HEK293 (cell line): ENCODE results near the gene HSPE1.

Experiments used
- ATF2 ChIP-seq: fragments of 450-650 bp; formaldehyde crosslinking; IDR thresholded peaks from 2 replicates; pipeline ENCODE4 v1.5.1; 2016; ENCODE audit warnings: missing biosample characterization, missing genetic modification characterization, low read depth
- EGR2 ChIP-seq: fragments of 450-650 bp; formaldehyde crosslinking; IDR thresholded peaks from 2 replicates; pipeline ENCODE4 v1.5.1; 2016; ENCODE audit warnings: low read depth, missing biosample characterization, missing genetic modification characterization
- HIC1 ChIP-seq: fragments of 450-650 bp; formaldehyde crosslinking; IDR thresholded peaks from 2 replicates; pipeline ENCODE4 v1.5.1; 2016; ENCODE audit warnings: missing biosample characterization, missing genetic modification characterization
- KLF16 ChIP-seq: fragments of 450-650 bp; formaldehyde crosslinking; IDR thresholded peaks from 2 replicates; pipeline ENCODE4 v1.5.1; 2017; ENCODE audit warnings: missing biosample characterization, missing genetic modification characterization
- KLF8 ChIP-seq: fragments of 450-650 bp; formaldehyde crosslinking; IDR thresholded peaks from 2 replicates; pipeline ENCODE4 v1.5.1; 2016; ENCODE audit warnings: missing biosample characterization, missing genetic modification characterization
- MZF1 ChIP-seq: fragments of 450-650 bp; formaldehyde crosslinking; IDR thresholded peaks from 2 replicates; pipeline ENCODE4 v1.5.1; 2017; ENCODE audit warnings: missing biosample characterization, missing genetic modification characterization, borderline replicate concordance
- OSR2 ChIP-seq: fragments of 450-650 bp; formaldehyde crosslinking; IDR thresholded peaks from 2 replicates; pipeline ENCODE4 v1.5.1; 2016; ENCODE audit warnings: missing biosample characterization, missing genetic modification characterization
- PBX3 ChIP-seq: sonication (generic); formaldehyde crosslinking; IDR thresholded peaks from 2 replicates; pipeline ENCODE4 v1.8.1; 2022; ENCODE audit warnings: mild to moderate bottlenecking, moderate library complexity, missing genetic modification reagents
- REPIN1 ChIP-seq: fragments of 450-650 bp; formaldehyde crosslinking; IDR thresholded peaks from 2 replicates; pipeline ENCODE4 v1.5.1; 2017; ENCODE audit warnings: missing biosample characterization, missing genetic modification characterization, low read depth
- TRIM28 ChIP-seq: IDR thresholded peaks from 2 replicates; pipeline ENCODE4 v1.6.1; 2011; ENCODE audit warnings: low read length, control low read depth, borderline replicate concordance
- ZEB2 ChIP-seq: fragments of 450-650 bp; formaldehyde crosslinking; IDR thresholded peaks from 2 replicates; pipeline ENCODE4 v1.5.1; 2016; ENCODE audit warnings: missing biosample characterization, missing genetic modification characterization
- ZNF132 ChIP-seq: fragments of 450-650 bp; formaldehyde crosslinking; IDR thresholded peaks from 2 replicates; pipeline ENCODE4 v1.5.1; 2017; ENCODE audit warnings: missing biosample characterization, missing genetic modification characterization, borderline replicate concordance
- ZNF146 ChIP-seq: fragments of 450-650 bp; formaldehyde crosslinking; IDR thresholded peaks from 2 replicates; pipeline ENCODE4 v1.5.1; 2016; ENCODE audit warnings: missing biosample characterization, missing genetic modification characterization
- ZNF214 ChIP-seq: fragments of 450-650 bp; formaldehyde crosslinking; IDR thresholded peaks from 2 replicates; pipeline ENCODE4 v1.5.1; 2017; ENCODE audit warnings: missing biosample characterization, mild to moderate bottlenecking, missing genetic modification characterization, borderline replicate concordance
- ZNF248 ChIP-seq: fragments of 450-650 bp; formaldehyde crosslinking; IDR thresholded peaks from 2 replicates; pipeline ENCODE4 v1.5.1; 2017; ENCODE audit warnings: missing biosample characterization, missing genetic modification characterization
- ZNF302 ChIP-seq: fragments of 450-650 bp; formaldehyde crosslinking; IDR thresholded peaks from 2 replicates; pipeline ENCODE4 v1.5.1; 2016; ENCODE audit warnings: missing biosample characterization, missing genetic modification characterization, low read depth
- ZNF341 ChIP-seq: fragments of 450-650 bp; formaldehyde crosslinking; IDR thresholded peaks from 2 replicates; pipeline ENCODE4; 2016; ENCODE audit warnings: low read depth, missing biosample characterization, missing genetic modification characterization
- ZNF394 ChIP-seq: fragments of 450-650 bp; formaldehyde crosslinking; IDR thresholded peaks from 2 replicates; pipeline ENCODE4 v1.5.1; 2016; ENCODE audit warnings: missing biosample characterization, missing genetic modification characterization, mild to moderate bottlenecking, moderate library complexity, borderline replicate concordance
- ZNF514 ChIP-seq: fragments of 450-650 bp; formaldehyde crosslinking; IDR thresholded peaks from 2 replicates; pipeline ENCODE4 v1.5.1; 2016; ENCODE audit warnings: missing biosample characterization, missing genetic modification characterization
- ZNF529 ChIP-seq: fragments of 450-650 bp; formaldehyde crosslinking; IDR thresholded peaks from 2 replicates; pipeline ENCODE4 v1.5.1; 2017; ENCODE audit warnings: missing genetic modification characterization, missing biosample characterization; ENCODE audit not compliant: insufficient replicate concordance
- ZNF585B ChIP-seq: fragments of 450-650 bp; formaldehyde crosslinking; IDR thresholded peaks from 2 replicates; pipeline ENCODE4 v1.5.1; 2016; ENCODE audit warnings: missing biosample characterization, missing genetic modification characterization
- ZNF610 ChIP-seq: fragments of 450-650 bp; formaldehyde crosslinking; IDR thresholded peaks from 2 replicates; pipeline ENCODE4 v1.5.1; 2016; ENCODE audit warnings: missing biosample characterization, missing genetic modification characterization, borderline replicate concordance
- ZNF621 ChIP-seq: fragments of 450-650 bp; formaldehyde crosslinking; IDR thresholded peaks from 2 replicates; pipeline ENCODE4 v1.5.1; 2017; ENCODE audit warnings: missing biosample characterization, missing genetic modification characterization
- ZNF654 ChIP-seq: fragments of 450-650 bp; formaldehyde crosslinking; IDR thresholded peaks from 2 replicates; pipeline ENCODE4 v1.5.1; 2016; ENCODE audit warnings: low read depth, missing biosample characterization, missing genetic modification characterization
- ZNF677 ChIP-seq: fragments of 450-650 bp; IDR thresholded peaks from 2 replicates; pipeline ENCODE4 v1.5.0; 2018; ENCODE audit warnings: missing biosample characterization, mild to moderate bottlenecking, missing genetic modification characterization, moderate library complexity
- ZNF707 ChIP-seq: fragments of 450-650 bp; formaldehyde crosslinking; IDR thresholded peaks from 2 replicates; pipeline ENCODE4 v1.5.1; 2016; ENCODE audit warnings: missing biosample characterization, missing genetic modification characterization
- ZNF777 ChIP-seq: fragments of 450-650 bp; formaldehyde crosslinking; IDR thresholded peaks from 2 replicates; pipeline ENCODE4 v1.5.1; 2017; ENCODE audit warnings: missing biosample characterization, missing genetic modification characterization, borderline replicate concordance
- ZSCAN30 ChIP-seq: fragments of 450-650 bp; IDR thresholded peaks from 2 replicates; pipeline ENCODE4 v1.5.1; 2018; ENCODE audit warnings: missing biosample characterization, mild to moderate bottlenecking, missing genetic modification characterization, moderate library complexity
- TF ChIP-seq, protein P1 (sequence below): fragments of 450-650 bp; formaldehyde crosslinking; IDR thresholded peaks from 2 replicates; pipeline ENCODE4 v1.5.1; 2016; ENCODE audit warnings: missing biosample characterization, missing genetic modification characterization
- TF ChIP-seq, protein P2 (sequence below): fragments of 450-650 bp; formaldehyde crosslinking; IDR thresholded peaks from 2 replicates; pipeline ENCODE4 v1.5.1; 2016; ENCODE audit warnings: missing biosample characterization, missing genetic modification characterization

HSPE1 gene

DNA sequence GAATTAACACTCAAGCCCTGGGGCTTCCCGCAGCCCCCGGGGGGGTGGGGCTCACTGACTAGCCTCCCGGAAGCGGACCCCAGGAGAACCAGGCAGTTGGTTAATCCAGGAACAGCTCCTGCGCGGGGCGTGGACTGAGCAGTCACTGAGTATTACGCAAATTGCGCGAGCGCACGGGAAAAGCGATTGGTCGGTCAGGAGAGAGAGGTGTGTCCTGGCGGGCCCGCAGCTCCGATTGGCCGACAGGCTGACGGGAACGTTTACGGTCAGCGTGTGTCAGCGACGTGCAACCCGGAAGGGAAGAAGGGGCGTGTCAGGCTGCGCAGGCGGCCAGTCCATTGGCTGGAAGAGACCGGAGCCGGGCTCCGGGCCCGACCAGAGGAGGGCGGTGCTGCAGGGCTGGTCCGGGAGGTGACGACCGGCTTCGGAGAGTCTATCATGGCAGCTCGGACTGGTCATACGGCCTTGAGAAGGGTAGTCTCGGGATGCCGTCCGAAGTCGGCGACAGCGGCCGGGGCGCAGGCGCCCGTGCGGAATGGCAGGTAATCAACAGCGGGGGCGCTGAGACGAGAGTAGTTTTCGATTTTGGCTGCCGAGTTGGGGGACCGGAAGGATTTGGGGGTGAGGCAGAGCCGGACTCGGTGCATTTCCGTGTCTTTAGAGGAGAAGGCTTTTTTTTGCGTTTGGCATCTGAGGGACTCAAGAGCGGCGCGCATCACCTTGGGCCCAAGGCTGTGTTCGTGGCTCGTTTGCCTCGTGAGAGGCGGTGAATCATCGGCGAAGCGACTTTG, 46.9 kb upstream of the HSPE1 start, which contains the start of gene COQ10B (continued):
- TF ChIP-seq PBX3 (no peak), ATF2 (tag by site-specific recombination) (no peak), TRIM28 (no peak), ZEB2 (tag by site-specific recombination) (peak; percentile 93), HIC1 (tag by site-specific recombination) (no peak), ZNF132 (tag by site-specific recombination) (no peak), ZNF248 (tag by site-specific recombination) (no peak), ZNF302 (tag by site-specific recombination) (no peak), ZNF529 (no peak), ZNF654 (tag by site-specific recombination) (no peak), REPIN1 (0 out of 2 replicates have a peak, but pooled peaks have one; percentile 11), ZNF621 (tag by site-specific recombination) (no peak), ZNF341 (no peak; the same call in 1 of the 2 replicates), ZNF585B (tag by site-specific recombination) (no peak), MZF1 (no peak), EGR2 (no peak), ZNF514 (tag by site-specific recombination) (no peak), ZNF777 (tag by site-specific recombination) (peak; percentile 78; the same call in 1 of the 2 replicates), KLF16 (peak; percentile 34; the same call in 1 of the 2 replicates), ZNF610 (tag by site-specific recombination) (peak; percentile 62; the same call in 1 of the 2 replicates), ZNF214 (tag by site-specific recombination) (no peak), ZNF707 (tag by site-specific recombination) (no peak), OSR2 (no peak), KLF8 (tag by site-specific recombination) (peak; percentile 51), ZNF146 (tag by site-specific recombination) (0 out of 2 replicates have a peak, but pooled peaks have one; percentile 27), ZNF677 (tag by site-specific recombination) (no peak), ZNF394 (tag by site-specific recombination) (no peak), ZSCAN30 (tag by site-specific recombination) (peak; percentile 58; the same call in 1 of the 2 replicates)
- TF ChIP-seq, protein P1, sequence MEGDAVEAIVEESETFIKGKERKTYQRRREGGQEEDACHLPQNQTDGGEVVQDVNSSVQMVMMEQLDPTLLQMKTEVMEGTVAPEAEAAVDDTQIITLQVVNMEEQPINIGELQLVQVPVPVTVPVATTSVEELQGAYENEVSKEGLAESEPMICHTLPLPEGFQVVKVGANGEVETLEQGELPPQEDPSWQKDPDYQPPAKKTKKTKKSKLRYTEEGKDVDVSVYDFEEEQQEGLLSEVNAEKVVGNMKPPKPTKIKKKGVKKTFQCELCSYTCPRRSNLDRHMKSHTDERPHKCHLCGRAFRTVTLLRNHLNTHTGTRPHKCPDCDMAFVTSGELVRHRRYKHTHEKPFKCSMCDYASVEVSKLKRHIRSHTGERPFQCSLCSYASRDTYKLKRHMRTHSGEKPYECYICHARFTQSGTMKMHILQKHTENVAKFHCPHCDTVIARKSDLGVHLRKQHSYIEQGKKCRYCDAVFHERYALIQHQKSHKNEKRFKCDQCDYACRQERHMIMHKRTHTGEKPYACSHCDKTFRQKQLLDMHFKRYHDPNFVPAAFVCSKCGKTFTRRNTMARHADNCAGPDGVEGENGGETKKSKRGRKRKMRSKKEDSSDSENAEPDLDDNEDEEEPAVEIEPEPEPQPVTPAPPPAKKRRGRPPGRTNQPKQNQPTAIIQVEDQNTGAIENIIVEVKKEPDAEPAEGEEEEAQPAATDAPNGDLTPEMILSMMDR (tag by site-specific recombination): peak; percentile 92
- TF ChIP-seq, protein P2, sequence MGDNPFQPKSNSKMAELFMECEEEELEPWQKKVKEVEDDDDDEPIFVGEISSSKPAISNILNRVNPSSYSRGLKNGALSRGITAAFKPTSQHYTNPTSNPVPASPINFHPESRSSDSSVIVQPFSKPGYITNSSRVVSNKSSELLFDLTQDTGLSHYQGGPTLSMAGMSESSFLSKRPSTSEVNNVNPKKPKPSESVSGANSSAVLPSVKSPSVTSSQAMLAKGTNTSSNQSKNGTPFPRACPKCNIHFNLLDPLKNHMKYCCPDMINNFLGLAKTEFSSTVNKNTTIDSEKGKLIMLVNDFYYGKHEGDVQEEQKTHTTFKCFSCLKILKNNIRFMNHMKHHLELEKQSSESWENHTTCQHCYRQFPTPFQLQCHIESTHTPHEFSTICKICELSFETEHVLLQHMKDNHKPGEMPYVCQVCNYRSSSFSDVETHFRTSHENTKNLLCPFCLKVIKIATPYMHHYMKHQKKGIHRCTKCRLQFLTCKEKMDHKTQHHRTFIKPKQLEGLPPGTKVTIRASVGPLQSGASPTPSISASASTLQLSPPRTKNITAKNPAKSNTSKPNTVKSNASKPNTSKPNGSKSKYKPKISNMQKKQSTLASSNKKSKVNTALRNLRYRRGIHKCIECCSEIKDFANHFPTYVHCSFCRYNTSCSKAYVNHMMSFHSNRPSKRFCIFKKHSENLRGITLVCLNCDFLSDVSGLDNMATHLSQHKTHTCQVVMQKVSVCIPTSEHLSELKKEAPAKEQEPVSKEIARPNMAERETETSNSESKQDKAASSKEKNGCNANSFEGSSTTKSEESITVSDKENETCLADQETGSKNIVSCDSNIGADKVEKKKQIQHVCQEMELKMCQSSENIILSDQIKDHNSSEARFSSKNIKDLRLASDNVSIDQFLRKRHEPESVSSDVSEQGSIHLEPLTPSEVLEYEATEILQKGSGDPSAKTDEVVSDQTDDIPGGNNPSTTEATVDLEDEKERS (tag by site-specific recombination): no peak
